HG02678 (cell line): ENCODE data around the gene NOX3.
"Not testable (repeated sequence)": the region's sequence is repeated elsewhere in the genome, so short reads cannot be mapped to it uniquely, and the experiment has no call there.

Source experiments
- ATAC-seq: cut with Tn5 transposase; IDR thresholded peaks from one replicate; pipeline ENCODE4 v1.9.1; 2021; ENCODE audit warnings: mild to moderate bottlenecking, moderate library complexity; ENCODE audit not compliant: unreplicated experiment

NOX3 gene

GRCh38 chr6:155455766-155456165, at the start of gene NOX3:
TSS of gene NOX3 (minus strand) at chr6:155455839. CDS start at chr6:155455800, 39 bp downstream.
- ATAC-seq, result no peak

- ATAC-seq, result no peak
These were observed 49.4 kb upstream of the NOX3 start for GRCh38 chr6:155504848-155505607.

- no peak for ATAC-seq
These were observed 46.8 kb upstream of the NOX3 start for GRCh38 chr6:155502393-155502792.

- no peak for ATAC-seq
These were observed 43.9 kb upstream of the NOX3 start for GRCh38 chr6:155499574-155499973.

GRCh38 chr6:155498370-155498769, 42.7 kb upstream of the NOX3 start:
- ATAC-seq, result no peak

- ATAC-seq, result no peak
These were observed 41.6 kb upstream of the NOX3 start for GRCh38 chr6:155497273-155497672.

GRCh38 chr6:155495011-155495768, 39.6 kb upstream of the NOX3 start:
- no peak for ATAC-seq

- ATAC-seq, result peak; percentile 84
These were observed 38.1 kb upstream of the NOX3 start for GRCh38 chr6:155493694-155494143.

- ATAC-seq, result peak; percentile 15
These were observed 37.5 kb upstream of the NOX3 start for GRCh38 chr6:155493026-155493693.

GRCh38 chr6:155492061-155492735, 36.6 kb upstream of the NOX3 start:
- ATAC-seq, result no peak

GRCh38 chr6:155491421-155491820, 35.8 kb upstream of the NOX3 start:
- no peak for ATAC-seq

- ATAC-seq, result not testable (repeated sequence)
These were observed 32.6 kb upstream of the NOX3 start for GRCh38 chr6:155488197-155488596.

GRCh38 chr6:155487371-155488130, 31.9 kb upstream of the NOX3 start:
- no peak for ATAC-seq

GRCh38 chr6:155486721-155487294, 31.2 kb upstream of the NOX3 start:
- ATAC-seq, result no peak

GRCh38 chr6:155485756-155486155, 30.1 kb upstream of the NOX3 start:
- no peak for ATAC-seq

- ATAC-seq, result no peak
These were observed 28.2 kb upstream of the NOX3 start for GRCh38 chr6:155483858-155484257.

GRCh38 chr6:155481215-155481614, 25.6 kb upstream of the NOX3 start:
- ATAC-seq, result no peak

- no peak for ATAC-seq
These were observed 18.1 kb upstream of the NOX3 start for GRCh38 chr6:155473741-155474140.

GRCh38 chr6:155472886-155473285, 17.2 kb upstream of the NOX3 start:
- ATAC-seq, result no peak
